DOHH2 (cell line): ENCODE measurements around the gene KIF25.

ENCODE experiments used
- H3F3A ChIP-seq: fragments of 200-600 bp; sonication (generic), shearing (Covaris generic); 2 replicates; pipeline ENCODE4 v1.6.0; 2016; ENCODE audit warnings: antibody characterized with exemption, mild to moderate bottlenecking; ENCODE audit not compliant: control insufficient read depth, insufficient read depth
- H3K27ac ChIP-seq: fragments of 200-600 bp; sonication (generic); 2 replicates; pipeline ENCODE4 v1.5.1; 2014; ENCODE audit warnings: low read depth, mild to moderate bottlenecking, low read length, moderate library complexity
- H3K27me3 ChIP-seq: fragments of 200-600 bp; sonication (generic); 2 replicates; pipeline ENCODE4 v1.6.1; 2014; ENCODE audit warnings: mild to moderate bottlenecking, low read length, mixed read lengths; ENCODE audit not compliant: control insufficient read depth
- H3K36me3 ChIP-seq: fragments of 200-600 bp; sonication (generic); 2 replicates; pipeline ENCODE4 v1.6.1; 2014; ENCODE audit warnings: mild to moderate bottlenecking, low read length, moderate library complexity, mixed read lengths; ENCODE audit not compliant: control insufficient read depth
- H3K4me1 ChIP-seq: fragments of 200-600 bp; sonication (generic); 2 replicates; pipeline ENCODE4 v1.6.1; 2014; ENCODE audit warnings: mild to moderate bottlenecking, low read length, mixed read lengths; ENCODE audit not compliant: control insufficient read depth
- H3K4me2 ChIP-seq: fragments of 200-600 bp; sonication (generic); 2 replicates; pipeline ENCODE4 v1.6.0; 2014; ENCODE audit warnings: mild to moderate bottlenecking, low read length, moderate library complexity
- H3K4me3 ChIP-seq: fragments of 200-600 bp; sonication (generic); 2 replicates; pipeline ENCODE4 v1.5.1; 2014; ENCODE audit warnings: mild to moderate bottlenecking, low read length, mixed read lengths
- H3K79me2 ChIP-seq: fragments of 200-600 bp; sonication (generic); 2 replicates; pipeline ENCODE4 v1.6.1; 2014; ENCODE audit warnings: mild to moderate bottlenecking, low read length, mixed read lengths; ENCODE audit not compliant: control insufficient read depth
- H3K9me2 ChIP-seq: fragments of 200-600 bp; sonication (generic); replicated peaks from 2 replicates; pipeline ENCODE4 v1.6.1; 2014; ENCODE audit warnings: mild to moderate bottlenecking, low read length, mixed read lengths; ENCODE audit not compliant: control insufficient read depth
- H3K9me3 ChIP-seq: fragments of 200-600 bp; sonication (generic); 2 replicates; pipeline ENCODE4 v1.6.1; 2014; ENCODE audit warnings: antibody characterized with exemption, low read length, mixed read lengths; ENCODE audit not compliant: control insufficient read depth, insufficient read depth
- H4K20me1 ChIP-seq: fragments of 200-600 bp; sonication (generic); 2 replicates; pipeline ENCODE4 v1.6.0; 2014; ENCODE audit warnings: low read depth, mild to moderate bottlenecking, antibody characterized with exemption, low read length, moderate library complexity; ENCODE audit not compliant: control insufficient read depth, insufficient read depth
- EZH2phosphoT487 ChIP-seq: fragments of 200-600 bp; sonication (generic); IDR thresholded peaks from 2 replicates; pipeline ENCODE4 v1.6.1; 2017; ENCODE audit warnings: borderline replicate concordance, mild to moderate bottlenecking, antibody characterized with exemption, low read length, moderate library complexity, mixed read lengths
- TF ChIP-seq, protein P1 (sequence below): fragments of 200-600 bp; sonication (generic); IDR thresholded peaks from one replicate; pipeline ENCODE4 v1.5.1; 2014; ENCODE audit warnings: antibody characterized with exemption, mild to moderate bottlenecking, low read depth, low read length; ENCODE audit not compliant: poor library complexity, severe bottlenecking

The KIF25 gene

GRCh38 chr6:168002804-168003203 is 5.3 kb downstream of the KIF25 start:
- Histone ChIP-seq H3K27ac (no peak overlapping the region), H3K36me3 (no peaks in the 10 kb centered on the region), H3F3A (no peaks in the 10 kb centered on the region), H3K79me2 (no peaks in the 10 kb centered on the region), H3K9me2 (no peaks in the 10 kb centered on the region), H3K4me1 (no peaks in the 10 kb centered on the region), H3K27me3 (no peaks in the 10 kb centered on the region), H3K9me3 (no peaks in the 10 kb centered on the region), H3K4me3 (no peak overlapping the region), H4K20me1 (no peaks in the 10 kb centered on the region), H3K4me2 (no peak overlapping the region)
- no peak for TF ChIP-seq EZH2phosphoT487
- TF ChIP-seq, protein P1, sequence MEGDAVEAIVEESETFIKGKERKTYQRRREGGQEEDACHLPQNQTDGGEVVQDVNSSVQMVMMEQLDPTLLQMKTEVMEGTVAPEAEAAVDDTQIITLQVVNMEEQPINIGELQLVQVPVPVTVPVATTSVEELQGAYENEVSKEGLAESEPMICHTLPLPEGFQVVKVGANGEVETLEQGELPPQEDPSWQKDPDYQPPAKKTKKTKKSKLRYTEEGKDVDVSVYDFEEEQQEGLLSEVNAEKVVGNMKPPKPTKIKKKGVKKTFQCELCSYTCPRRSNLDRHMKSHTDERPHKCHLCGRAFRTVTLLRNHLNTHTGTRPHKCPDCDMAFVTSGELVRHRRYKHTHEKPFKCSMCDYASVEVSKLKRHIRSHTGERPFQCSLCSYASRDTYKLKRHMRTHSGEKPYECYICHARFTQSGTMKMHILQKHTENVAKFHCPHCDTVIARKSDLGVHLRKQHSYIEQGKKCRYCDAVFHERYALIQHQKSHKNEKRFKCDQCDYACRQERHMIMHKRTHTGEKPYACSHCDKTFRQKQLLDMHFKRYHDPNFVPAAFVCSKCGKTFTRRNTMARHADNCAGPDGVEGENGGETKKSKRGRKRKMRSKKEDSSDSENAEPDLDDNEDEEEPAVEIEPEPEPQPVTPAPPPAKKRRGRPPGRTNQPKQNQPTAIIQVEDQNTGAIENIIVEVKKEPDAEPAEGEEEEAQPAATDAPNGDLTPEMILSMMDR: no peak

GRCh38 chr6:168004023-168004422 is 6.6 kb downstream of the KIF25 start:
- H3K27ac ChIP-seq: no peak overlapping the region
- no peaks in the 10 kb centered on the region for H3F3A ChIP-seq
- no peaks in the 10 kb centered on the region for H3K9me2 ChIP-seq
- H3K4me2 ChIP-seq: no peak overlapping the region
- TF ChIP-seq, protein P1: no peak
- TF ChIP-seq EZH2phosphoT487: no peak
- no peaks in the 10 kb centered on the region for H3K79me2 ChIP-seq
- H3K4me3 ChIP-seq: no peak overlapping the region
- no peaks in the 10 kb centered on the region for H3K9me3 ChIP-seq
- H3K36me3 ChIP-seq: no peaks in the 10 kb centered on the region
- no peaks in the 10 kb centered on the region for H3K4me1 ChIP-seq
- H4K20me1 ChIP-seq: no peaks in the 10 kb centered on the region
- no peaks in the 10 kb centered on the region for H3K27me3 ChIP-seq

GRCh38 chr6:168004945-168005344 is 7.5 kb downstream of the KIF25 start:
- Histone ChIP-seq H3K27ac (no peak overlapping the region), H3K4me2 (no peak overlapping the region), H3K4me3 (no peak overlapping the region), H3K79me2 (no peaks in the 10 kb centered on the region), H3F3A (no peaks in the 10 kb centered on the region), H3K27me3 (no peaks in the 10 kb centered on the region), H4K20me1 (no peaks in the 10 kb centered on the region), H3K4me1 (no peaks in the 10 kb centered on the region), H3K9me2 (no peaks in the 10 kb centered on the region), H3K9me3 (no peaks in the 10 kb centered on the region), H3K36me3 (no peaks in the 10 kb centered on the region)
- TF ChIP-seq, protein P1: no peak
- no peak for TF ChIP-seq EZH2phosphoT487

GRCh38 chr6:168005796-168006195 is 8.3 kb downstream of the KIF25 start:
- TF ChIP-seq, protein P1: no peak
- TF ChIP-seq EZH2phosphoT487: no peak
- no peak overlapping the region for H3K27ac ChIP-seq
- H3K27me3 ChIP-seq: no peaks in the 10 kb centered on the region
- H3K9me2 ChIP-seq: no peaks in the 10 kb centered on the region
- no peaks in the 10 kb centered on the region for H3K4me1 ChIP-seq
- H3K4me3 ChIP-seq: no peak overlapping the region
- H3K79me2 ChIP-seq: no peaks in the 10 kb centered on the region
- no peaks in the 10 kb centered on the region for H3F3A ChIP-seq
- H3K9me3 ChIP-seq: no peaks in the 10 kb centered on the region
- H3K4me2 ChIP-seq: no peak overlapping the region
- H3K36me3 ChIP-seq: no peaks in the 10 kb centered on the region
- H4K20me1 ChIP-seq: no peaks in the 10 kb centered on the region
